SU-DHL-6 (cell line): ENCODE results near the gene HIVEP1.

ENCODE experiments used
- CTCF ChIP-seq: fragments of 200-600 bp; sonication (generic); IDR thresholded peaks from one replicate; pipeline ENCODE4 v1.5.1; 2017; ENCODE audit warnings: antibody characterized with exemption, mild to moderate bottlenecking, low read length, moderate library complexity; ENCODE audit not compliant: insufficient read depth, poor library complexity, severe bottlenecking
- EZH2phosphoT487 ChIP-seq: fragments of 200-600 bp; sonication (generic), shearing (Covaris generic); conservative IDR thresholded peaks from 2 replicates; pipeline ENCODE4 v1.6.1; 2018; ENCODE audit warnings: mild to moderate bottlenecking, antibody characterized with exemption, low read length, moderate library complexity, mixed read lengths

- no peak for TF ChIP-seq CTCF
- TF ChIP-seq EZH2phosphoT487: no peak
These were observed 78.6 kb downstream of the HIVEP1 start for GRCh38 chr6:12090714-12091113.
